Measurements from ENCODE around the gene DTNBP1.

DNA sequence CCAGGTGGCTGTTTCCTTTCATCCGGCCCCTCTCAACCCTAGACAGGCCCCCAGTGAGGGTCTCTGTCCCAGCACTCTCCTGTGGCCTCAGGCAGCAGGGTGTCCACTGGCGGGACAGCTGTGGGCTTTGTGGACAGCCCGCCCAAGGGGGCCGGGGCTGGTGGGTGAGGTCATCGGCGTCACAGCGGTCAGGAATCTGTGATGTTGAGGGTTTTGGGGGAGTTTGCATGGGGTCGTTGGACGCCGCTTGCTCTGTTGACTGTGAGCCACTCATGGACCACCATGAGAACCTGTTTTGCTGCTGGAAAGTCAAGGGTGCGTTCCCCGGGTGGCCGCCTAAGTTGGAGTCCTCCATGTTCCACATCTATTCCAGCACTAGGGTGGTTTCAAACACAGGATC, 146.4 kb downstream of the DTNBP1 start:
- TF ChIP-seq, protein P1, sequence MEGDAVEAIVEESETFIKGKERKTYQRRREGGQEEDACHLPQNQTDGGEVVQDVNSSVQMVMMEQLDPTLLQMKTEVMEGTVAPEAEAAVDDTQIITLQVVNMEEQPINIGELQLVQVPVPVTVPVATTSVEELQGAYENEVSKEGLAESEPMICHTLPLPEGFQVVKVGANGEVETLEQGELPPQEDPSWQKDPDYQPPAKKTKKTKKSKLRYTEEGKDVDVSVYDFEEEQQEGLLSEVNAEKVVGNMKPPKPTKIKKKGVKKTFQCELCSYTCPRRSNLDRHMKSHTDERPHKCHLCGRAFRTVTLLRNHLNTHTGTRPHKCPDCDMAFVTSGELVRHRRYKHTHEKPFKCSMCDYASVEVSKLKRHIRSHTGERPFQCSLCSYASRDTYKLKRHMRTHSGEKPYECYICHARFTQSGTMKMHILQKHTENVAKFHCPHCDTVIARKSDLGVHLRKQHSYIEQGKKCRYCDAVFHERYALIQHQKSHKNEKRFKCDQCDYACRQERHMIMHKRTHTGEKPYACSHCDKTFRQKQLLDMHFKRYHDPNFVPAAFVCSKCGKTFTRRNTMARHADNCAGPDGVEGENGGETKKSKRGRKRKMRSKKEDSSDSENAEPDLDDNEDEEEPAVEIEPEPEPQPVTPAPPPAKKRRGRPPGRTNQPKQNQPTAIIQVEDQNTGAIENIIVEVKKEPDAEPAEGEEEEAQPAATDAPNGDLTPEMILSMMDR (IDR thresholded peaks at IDR 0.05): no peak
- no peak for TF ChIP-seq POLR2A (IDR thresholded peaks at IDR 0.05)

Measured in testis (tissue), 2 donors.